GM12878 (cell line): ENCODE data around the gene COX4I2. TPM values are rescaled to one million over a fixed set of nuclear protein-coding genes. Genes with fewer than 3 reads are reported as not detected.

Experiments
- IKZF1 ChIP-seq: fragments of 450-650 bp; conservative IDR thresholded peaks from 2 replicates; pipeline ENCODE4 v1.6.1; 2017; ENCODE audit warnings: antibody characterized with exemption, mild to moderate bottlenecking
- IKZF2 ChIP-seq, 2 experiments: fragments of 450-650 bp; IDR thresholded peaks; 2 replicates each; pipeline ENCODE4 v1.6.1; 2017; ENCODE audit warnings: mild to moderate bottlenecking in 2 of 2, moderate library complexity in 2 of 2
- NFXL1 ChIP-seq: fragments of 450-650 bp; IDR thresholded peaks from 2 replicates; pipeline ENCODE4 v1.6.1; 2017; ENCODE audit warnings: antibody characterized with exemption, mild to moderate bottlenecking, borderline replicate concordance
- NFYB ChIP-seq: IDR thresholded peaks from 2 replicates; pipeline ENCODE4 v1.6.1; 2011; ENCODE audit warnings: low read depth, mild to moderate bottlenecking, low read length, improper control_type of control experiment, moderate library complexity; ENCODE audit not compliant: insufficient read depth
- PBX3 ChIP-seq: IDR thresholded peaks from 2 replicates; pipeline ENCODE4 v1.6.1; 2011; ENCODE audit warnings: mild to moderate bottlenecking, low read depth, low read length, moderate library complexity; ENCODE audit not compliant: insufficient replicate concordance
- SIX5 ChIP-seq: IDR thresholded peaks from 2 replicates; pipeline ENCODE4 v1.6.1; 2011; ENCODE audit warnings: mild to moderate bottlenecking, low read depth, low read length, moderate library complexity; ENCODE audit not compliant: severe bottlenecking
- SMAD1 ChIP-seq: fragments of 450-650 bp; IDR thresholded peaks from 2 replicates; pipeline ENCODE4 v1.6.1; 2018; ENCODE audit warnings: mild to moderate bottlenecking, low read depth; ENCODE audit not compliant: partially characterized antibody
- STAT1 ChIP-seq: fragments of 450-650 bp; conservative IDR thresholded peaks from 2 replicates; pipeline ENCODE4 v1.6.1; 2014; ENCODE audit warnings: antibody characterized with exemption, mild to moderate bottlenecking
- SUPT20H ChIP-seq: IDR thresholded peaks from 2 replicates; pipeline ENCODE4 v1.6.1; 2011; ENCODE audit warnings: low read depth, mild to moderate bottlenecking, low read length, moderate library complexity, borderline replicate concordance; ENCODE audit not compliant: control insufficient read depth
- YY1 ChIP-seq: IDR thresholded peaks from 2 replicates; pipeline ENCODE4 v1.6.1; 2011; ENCODE audit warnings: low read depth, mild to moderate bottlenecking, low read length
- ZNF622 ChIP-seq: fragments of 450-650 bp; IDR thresholded peaks from 2 replicates; pipeline ENCODE4 v1.6.1; 2017; ENCODE audit warnings: mild to moderate bottlenecking, inconsistent platforms
- polyA plus RNA-seq, 11 experiments: library from polyadenylated mRNA; depleted of rRNA in 4 of 11; unstranded in 6 of 11; stranded (reverse) in 5 of 11; fragments of >200 nt; fragmentation: Nextera tagmentation in 4 of 11; fragmentation: Illumina TruSeq in 1 of 11; extraction: Ambion mirVana in 4 of 11; extraction: Trizol in 1 of 11; gene quantifications; 1 replicate in 1 of 11; 2 replicates in 10 of 11; pipeline versions ENCODE4 v1.2.1 to v1.2.3, GENCODE V29; 2011 to 2016; ENCODE audit warnings: inconsistent platforms in 2 of 11, missing spikeins in 2 of 11, low read depth in 1 of 11
- total RNA-seq, 4 experiments: library from RNA; depleted of rRNA in 3 of 4; stranded (reverse); fragments of >200 nt in 3 of 4; fragmentation: Illumina TruSeq in 1 of 4; extraction: Trizol in 1 of 4; gene quantifications; 2 replicates each; pipeline versions ENCODE4 v1.2.1 to v1.2.3, GENCODE V29; 2013 to 2021
- TF ChIP-seq, protein P1 (sequence below): fragments of 450-650 bp; IDR thresholded peaks from 2 replicates; pipeline ENCODE4 v1.6.1; 2016; ENCODE audit warnings: mild to moderate bottlenecking

COX4I2 gene
- total and polyA plus RNA-seq, 10 of the 15 experiments (the other 5 are each of a cell fraction or from before 2014, with no cell fraction given): not detected

DNA sequence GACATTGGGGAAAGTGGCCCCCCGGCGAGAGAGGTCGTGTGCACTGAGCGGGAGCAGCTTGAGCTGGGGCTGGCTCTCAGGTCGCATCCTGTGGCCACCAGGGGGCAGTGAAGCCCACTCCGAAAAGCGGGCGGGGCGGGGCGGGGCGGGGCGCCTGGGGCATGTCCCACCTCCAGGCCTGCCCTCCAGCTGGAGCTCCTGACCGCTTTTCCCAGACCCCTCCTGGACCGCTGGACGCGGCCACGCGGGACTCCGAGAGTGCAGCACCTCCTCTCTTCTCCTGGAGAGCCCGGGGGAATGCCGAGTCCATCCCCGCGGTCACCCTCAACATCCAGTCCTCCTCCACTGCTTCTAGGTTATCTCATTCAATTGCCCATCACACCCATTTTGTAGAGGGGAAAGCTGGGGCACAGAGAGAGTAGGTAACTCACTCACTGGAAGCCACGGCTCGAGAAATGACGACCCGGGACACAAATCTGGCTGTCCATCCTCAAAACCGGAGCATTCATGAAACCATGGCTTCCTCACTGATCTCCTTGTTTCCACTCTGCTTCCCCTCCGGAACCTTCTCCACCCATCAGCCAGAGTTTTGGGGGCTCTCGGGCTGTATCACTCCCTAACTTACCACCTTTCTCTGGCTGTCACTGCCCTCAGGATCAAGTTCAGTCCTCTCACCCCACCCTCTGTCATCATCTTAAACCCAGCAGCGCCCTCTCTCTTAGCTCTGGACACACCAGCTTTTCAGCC, 24.1 kb downstream of the COX4I2 start (continued):
- TF ChIP-seq NFXL1 (no peak), ZNF622 (no peak), PBX3 (no peak), IKZF1 (peak; percentile 38), SIX5 (no peak), STAT1 (no peak), SUPT20H (no peak), SMAD1 (no peak), IKZF2 (IDR thresholded peaks at IDR 0.05) (no peak), NFYB (no peak), YY1 (peak; percentile 72)
- TF ChIP-seq, protein P1, sequence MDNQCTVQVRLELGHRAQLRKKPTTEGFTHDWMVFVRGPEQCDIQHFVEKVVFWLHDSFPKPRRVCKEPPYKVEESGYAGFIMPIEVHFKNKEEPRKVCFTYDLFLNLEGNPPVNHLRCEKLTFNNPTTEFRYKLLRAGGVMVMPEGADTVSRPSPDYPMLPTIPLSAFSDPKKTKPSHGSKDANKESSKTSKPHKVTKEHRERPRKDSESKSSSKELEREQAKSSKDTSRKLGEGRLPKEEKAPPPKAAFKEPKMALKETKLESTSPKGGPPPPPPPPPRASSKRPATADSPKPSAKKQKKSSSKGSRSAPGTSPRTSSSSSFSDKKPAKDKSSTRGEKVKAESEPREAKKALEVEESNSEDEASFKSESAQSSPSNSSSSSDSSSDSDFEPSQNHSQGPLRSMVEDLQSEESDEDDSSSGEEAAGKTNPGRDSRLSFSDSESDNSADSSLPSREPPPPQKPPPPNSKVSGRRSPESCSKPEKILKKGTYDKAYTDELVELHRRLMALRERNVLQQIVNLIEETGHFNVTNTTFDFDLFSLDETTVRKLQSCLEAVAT: no peak
- TF ChIP-seq, all 136 proteins: peak for 15
